ENCODE results near the gene RTRAF. TPM values are rescaled to one million over a fixed set of nuclear protein-coding genes. Genes with fewer than 3 reads are reported as not detected.

The RTRAF gene
- total RNA-seq, 1 donor from 2014 or later: 309 TPM

GRCh38 chr14:51993285-51993920, 4.1 kb downstream of the RTRAF start:
- no peak for TF ChIP-seq CTCF (conservative IDR thresholded peaks at IDR 0.05)
- no peaks in the 10 kb centered on the region for H3K27me3 Mint-ChIP-seq (ENCODE audit: low read depth)
- H3K36me3 Mint-ChIP-seq (ENCODE audit: low read depth): peaks cover 7% of the 10 kb centered on the region
- H3K4me1 Mint-ChIP-seq: peaks cover 38% of the 10 kb centered on the region
- no peak overlapping the region for H3K27ac Mint-ChIP-seq (ENCODE audit: unreplicated experiment)
- no peaks in the 10 kb centered on the region for H3K9me3 Mint-ChIP-seq
- DNase-seq (ENCODE audit: low read depth, low spot score): no peak
- H3K4me3 Mint-ChIP-seq: no peak overlapping the region

GRCh38 chr14:51996148-51996746, 6.9 kb downstream of the RTRAF start:
- H3K27ac Mint-ChIP-seq (ENCODE audit: unreplicated experiment): no peak overlapping the region

GRCh38 chr14:51998348-51998747, 9.0 kb downstream of the RTRAF start:
- peaks cover 32% of the 10 kb centered on the region for H3K4me1 Mint-ChIP-seq
- TF ChIP-seq CTCF (conservative IDR thresholded peaks at IDR 0.05): no peak
- DNase-seq (ENCODE audit: low read depth, low spot score): no peak
- no peak overlapping the region for H3K27ac Mint-ChIP-seq (ENCODE audit: unreplicated experiment)
- no peaks in the 10 kb centered on the region for H3K27me3 Mint-ChIP-seq (ENCODE audit: low read depth)
- H3K9me3 Mint-ChIP-seq: no peaks in the 10 kb centered on the region
- H3K36me3 Mint-ChIP-seq (ENCODE audit: low read depth): peaks cover 12% of the 10 kb centered on the region
- H3K4me3 Mint-ChIP-seq: no peak overlapping the region

More at GRCh38 chr14:51996148-51996746, 6.9 kb downstream of the RTRAF start:
- H3K4me1 Mint-ChIP-seq: peaks cover 26% of the 10 kb centered on the region
- peak; percentile 80 for TF ChIP-seq CTCF (conservative IDR thresholded peaks at IDR 0.05)
- no peaks in the 10 kb centered on the region for H3K9me3 Mint-ChIP-seq
- H3K36me3 Mint-ChIP-seq (ENCODE audit: low read depth): peaks cover 12% of the 10 kb centered on the region
- no peak for DNase-seq (ENCODE audit: low read depth, low spot score)
- no peaks in the 10 kb centered on the region for H3K27me3 Mint-ChIP-seq (ENCODE audit: low read depth)
- H3K4me3 Mint-ChIP-seq: peak overlapping the region; percentile 31

GRCh38 chr14:51999084-51999483, 9.7 kb downstream of the RTRAF start:
- TF ChIP-seq CTCF (conservative IDR thresholded peaks at IDR 0.05): no peak
- H3K27ac Mint-ChIP-seq (ENCODE audit: unreplicated experiment): no peak overlapping the region
- DNase-seq (ENCODE audit: low read depth, low spot score): no peak
- H3K36me3 Mint-ChIP-seq (ENCODE audit: low read depth): peaks cover 12% of the 10 kb centered on the region
- H3K4me3 Mint-ChIP-seq: no peak overlapping the region
- no peaks in the 10 kb centered on the region for H3K9me3 Mint-ChIP-seq
- peaks cover 29% of the 10 kb centered on the region for H3K4me1 Mint-ChIP-seq
- H3K27me3 Mint-ChIP-seq (ENCODE audit: low read depth): no peaks in the 10 kb centered on the region

- TF ChIP-seq CTCF (conservative IDR thresholded peaks at IDR 0.05): no peak
- peaks cover 12% of the 10 kb centered on the region for H3K36me3 Mint-ChIP-seq (ENCODE audit: low read depth)
- H3K27ac Mint-ChIP-seq (ENCODE audit: unreplicated experiment): no peak overlapping the region
- no peaks in the 10 kb centered on the region for H3K27me3 Mint-ChIP-seq (ENCODE audit: low read depth)
- H3K9me3 Mint-ChIP-seq: no peaks in the 10 kb centered on the region
- H3K4me1 Mint-ChIP-seq: peaks cover 29% of the 10 kb centered on the region
- no peak overlapping the region for H3K4me3 Mint-ChIP-seq
- no peak for DNase-seq (ENCODE audit: low read depth, low spot score)
Observed at GRCh38 chr14:52000019-52000582, 10.8 kb downstream of the RTRAF start.

Data from neural crest cell (in vitro differentiated cells).